GM19397 (cell line): ENCODE data around the gene ARHGAP10.
A peak's percentile ranks its signal among the peaks of the same experiment; 100 is the strongest.
"Not testable (repeated sequence)": the region's sequence is repeated elsewhere in the genome, so short reads cannot be mapped to it uniquely, and the experiment has no call there.

ENCODE experiments used
- ATAC-seq: cut with Tn5 transposase; IDR thresholded peaks from one replicate; pipeline ENCODE4 v1.9.1; 2021; ENCODE audit warnings: mild to moderate bottlenecking, moderate library complexity; ENCODE audit not compliant: unreplicated experiment

The ARHGAP10 gene

GRCh38 chr4:147791341-147791740 lies 59.5 kb downstream of the ARHGAP10 start:
- ATAC-seq = no peak

GRCh38 chr4:147791865-147792264 lies 60.0 kb downstream of the ARHGAP10 start:
- ATAC-seq = no peak

DNA sequence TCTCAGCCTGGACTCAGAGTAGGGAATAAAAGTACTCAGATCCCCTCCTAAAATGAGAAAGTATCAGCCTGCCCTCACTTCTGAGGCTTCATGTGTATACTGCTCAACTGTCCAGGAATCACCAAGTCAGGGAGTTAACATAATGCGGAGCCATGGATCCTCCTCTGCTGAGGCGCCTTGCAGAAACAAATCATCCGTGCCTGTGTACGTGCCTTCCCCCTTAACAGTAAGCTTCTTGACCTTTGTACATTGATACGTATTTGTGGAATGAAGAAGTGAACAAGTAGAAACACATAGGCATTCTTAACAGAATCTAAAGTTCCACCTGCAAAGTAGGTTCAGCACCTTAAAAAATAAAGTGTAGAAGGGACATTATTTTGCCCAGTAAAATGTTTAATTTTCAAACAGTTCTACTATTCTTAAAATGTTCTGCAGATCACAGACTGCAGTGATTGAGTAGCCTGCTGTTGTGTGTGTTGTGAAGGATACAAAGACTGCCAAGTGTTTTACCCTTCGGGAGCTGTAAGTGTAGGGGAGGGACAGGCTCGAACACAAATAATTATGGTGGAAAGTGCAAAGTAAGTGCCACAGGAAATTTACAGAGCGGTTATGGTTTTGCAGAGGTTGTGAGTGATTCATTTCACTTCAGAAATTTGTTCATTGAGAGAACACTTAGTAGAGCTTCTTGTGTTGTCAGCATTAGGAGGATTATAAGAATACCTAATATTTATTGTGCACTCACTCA lies 61.9 kb downstream of the ARHGAP10 start:
- ATAC-seq = no peak

- no peak for ATAC-seq
Measured at GRCh38 chr4:147794314-147794680, 62.4 kb downstream of the ARHGAP10 start.

GRCh38 chr4:147794787-147795413 lies 63.0 kb downstream of the ARHGAP10 start:
- ATAC-seq = peak; percentile 80

GRCh38 chr4:147799057-147799456 lies 67.2 kb downstream of the ARHGAP10 start:
- not testable (repeated sequence) for ATAC-seq

DNA sequence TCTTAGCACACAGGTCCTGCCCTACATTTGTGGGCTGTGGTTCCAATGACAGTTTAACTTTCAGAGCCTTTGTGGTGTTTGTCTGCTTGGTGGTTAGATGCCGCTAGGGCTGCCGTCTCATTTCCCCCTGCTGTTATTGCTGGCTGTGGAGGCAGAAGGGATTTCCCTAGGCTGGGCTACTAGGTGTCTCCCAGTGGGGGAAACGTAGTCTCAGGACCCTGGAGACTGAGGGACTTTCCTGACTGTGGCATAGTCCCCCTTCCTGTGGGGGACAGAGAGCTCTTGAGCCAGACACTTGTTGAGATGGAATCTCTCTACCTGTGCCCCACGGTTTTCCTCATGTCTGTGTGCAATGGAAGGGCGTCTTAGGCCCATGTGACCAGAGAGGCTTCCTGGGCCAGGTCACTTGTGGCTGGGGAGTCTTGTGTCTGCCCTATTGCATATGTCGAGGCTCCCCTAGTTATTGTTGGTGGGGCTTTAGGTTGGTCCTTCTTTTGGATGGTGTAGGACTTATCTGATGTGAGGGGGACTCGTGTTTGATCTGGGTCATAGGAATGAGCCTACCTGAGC lies 68.2 kb downstream of the ARHGAP10 start:
- peak; percentile 96 for ATAC-seq

DNA sequence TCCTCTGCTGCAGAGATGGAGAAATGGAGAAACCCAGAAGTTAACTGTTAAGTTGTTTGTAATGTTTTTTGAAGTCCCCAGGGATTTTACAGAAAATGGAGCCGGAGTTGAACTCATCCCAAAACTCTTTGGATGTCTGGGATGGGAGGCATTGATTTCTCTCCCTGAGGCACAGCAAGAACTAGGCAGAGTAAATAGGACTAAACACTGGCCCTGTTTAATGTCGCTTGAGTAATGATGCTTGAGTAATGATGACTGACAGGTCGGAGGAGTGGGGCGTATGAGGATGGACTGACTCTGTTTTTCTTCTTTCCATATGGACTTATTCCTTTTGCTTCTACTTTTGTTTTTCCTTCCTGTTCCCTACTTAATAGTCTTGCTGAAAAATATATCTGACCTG lies 69.9 kb downstream of the ARHGAP10 start:
- ATAC-seq = no peak

GRCh38 chr4:147802346-147802745 lies 70.5 kb downstream of the ARHGAP10 start:
- ATAC-seq = no peak

- ATAC-seq = no peak
Measured at GRCh38 chr4:147805946-147806345, 74.1 kb downstream of the ARHGAP10 start.

DNA sequence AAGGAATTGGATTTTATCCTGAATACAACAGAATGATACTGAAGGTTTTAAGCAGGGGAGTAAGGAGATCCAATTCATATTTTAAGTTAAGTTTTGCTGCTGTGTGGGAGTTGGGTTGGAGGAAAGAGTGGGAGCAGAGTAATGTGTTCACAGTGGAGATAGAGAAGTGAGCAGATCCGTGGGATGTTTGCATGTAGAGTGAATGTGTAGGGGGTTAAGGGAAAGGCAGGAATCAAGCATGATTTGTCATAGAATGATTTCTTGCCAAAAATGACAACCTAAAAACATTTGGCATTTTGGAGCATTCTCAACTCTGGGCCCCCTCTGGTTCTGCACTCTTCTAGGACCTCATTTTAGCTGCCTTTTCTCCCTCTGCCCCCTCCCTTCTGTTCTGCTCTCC lies 76.6 kb downstream of the ARHGAP10 start:
- ATAC-seq = no peak

DNA sequence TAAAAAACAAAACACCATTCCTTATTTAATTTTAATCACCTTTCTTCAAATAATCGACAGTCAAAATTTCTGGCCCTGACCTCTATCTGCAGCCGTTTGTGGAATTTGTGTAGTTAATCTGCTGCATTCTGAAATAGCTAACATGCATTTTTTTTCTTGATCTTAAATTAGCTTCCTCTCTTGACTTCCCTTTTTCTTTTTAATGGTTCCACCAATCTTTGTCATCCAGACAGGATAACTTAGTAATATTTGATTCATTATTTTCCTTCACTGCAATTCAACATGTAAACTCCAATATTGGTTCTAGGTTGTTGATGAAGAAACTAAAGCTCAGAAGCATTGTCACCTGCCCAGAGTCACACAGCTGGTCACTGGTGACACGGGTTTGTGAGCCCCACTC lies 77.3 kb downstream of the ARHGAP10 start:
- no peak for ATAC-seq

- ATAC-seq = no peak
Measured at GRCh38 chr4:147811878-147812277, 80.0 kb downstream of the ARHGAP10 start.

- no peak for ATAC-seq
Measured at GRCh38 chr4:147813109-147813773, 81.4 kb downstream of the ARHGAP10 start.

DNA sequence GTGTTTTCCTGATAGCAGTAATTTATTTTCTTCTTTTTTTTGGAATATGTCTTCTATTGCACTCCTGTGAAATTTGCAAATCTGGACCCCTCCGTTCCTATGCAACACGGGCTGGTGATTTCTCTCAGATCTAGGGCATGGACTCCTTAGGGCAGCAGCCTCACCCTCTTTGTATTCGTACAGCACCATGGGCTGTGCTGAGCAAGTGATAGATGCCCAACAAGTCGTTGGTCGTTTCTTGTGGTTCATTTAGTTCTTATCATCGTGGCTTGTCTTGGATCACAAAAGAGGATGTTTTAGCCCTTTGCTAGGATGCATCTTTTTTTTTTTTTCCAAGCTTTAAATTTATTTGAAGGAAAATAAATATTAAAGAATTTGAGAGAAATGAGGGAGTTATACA lies 82.1 kb downstream of the ARHGAP10 start:
- ATAC-seq = no peak

DNA sequence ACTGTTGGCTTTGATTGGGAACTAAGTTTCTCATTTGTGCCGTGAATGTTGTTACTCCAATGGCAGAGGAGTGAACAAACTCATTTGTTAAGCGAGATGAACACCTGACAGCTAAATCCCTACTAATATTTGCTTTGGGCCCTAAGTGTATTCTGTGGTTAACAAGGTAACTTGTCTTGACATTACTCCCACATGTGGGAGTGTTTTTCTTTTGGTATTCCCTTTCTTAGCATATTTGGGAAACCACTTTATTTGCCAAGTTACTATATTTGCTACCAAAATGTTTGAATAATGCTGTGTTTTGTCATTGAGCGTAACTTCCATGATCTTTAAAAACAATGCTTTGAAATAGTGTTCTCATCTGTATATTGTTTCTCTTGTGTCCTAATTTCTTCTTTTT lies 82.5 kb downstream of the ARHGAP10 start:
- ATAC-seq = no peak

DNA sequence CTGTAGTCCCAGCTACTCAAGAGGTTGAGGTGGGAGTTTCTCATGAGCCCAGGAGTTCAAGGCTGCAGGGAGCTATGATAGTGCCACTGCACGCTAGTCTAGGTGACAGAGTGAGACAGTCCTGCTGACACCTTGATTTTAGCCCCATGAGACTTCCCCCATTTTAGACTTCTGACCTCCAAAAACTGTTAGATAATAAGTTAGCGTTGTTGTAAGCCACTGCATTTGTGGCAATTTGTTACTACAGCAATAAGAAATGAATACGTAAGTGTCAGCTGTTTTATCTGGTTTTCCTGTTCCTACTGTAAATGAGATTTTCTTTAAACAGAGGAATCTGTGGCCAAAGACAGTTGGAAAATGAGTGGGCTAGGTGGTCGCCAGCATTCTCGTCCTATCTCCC lies 83.9 kb downstream of the ARHGAP10 start:
- ATAC-seq = no peak

DNA sequence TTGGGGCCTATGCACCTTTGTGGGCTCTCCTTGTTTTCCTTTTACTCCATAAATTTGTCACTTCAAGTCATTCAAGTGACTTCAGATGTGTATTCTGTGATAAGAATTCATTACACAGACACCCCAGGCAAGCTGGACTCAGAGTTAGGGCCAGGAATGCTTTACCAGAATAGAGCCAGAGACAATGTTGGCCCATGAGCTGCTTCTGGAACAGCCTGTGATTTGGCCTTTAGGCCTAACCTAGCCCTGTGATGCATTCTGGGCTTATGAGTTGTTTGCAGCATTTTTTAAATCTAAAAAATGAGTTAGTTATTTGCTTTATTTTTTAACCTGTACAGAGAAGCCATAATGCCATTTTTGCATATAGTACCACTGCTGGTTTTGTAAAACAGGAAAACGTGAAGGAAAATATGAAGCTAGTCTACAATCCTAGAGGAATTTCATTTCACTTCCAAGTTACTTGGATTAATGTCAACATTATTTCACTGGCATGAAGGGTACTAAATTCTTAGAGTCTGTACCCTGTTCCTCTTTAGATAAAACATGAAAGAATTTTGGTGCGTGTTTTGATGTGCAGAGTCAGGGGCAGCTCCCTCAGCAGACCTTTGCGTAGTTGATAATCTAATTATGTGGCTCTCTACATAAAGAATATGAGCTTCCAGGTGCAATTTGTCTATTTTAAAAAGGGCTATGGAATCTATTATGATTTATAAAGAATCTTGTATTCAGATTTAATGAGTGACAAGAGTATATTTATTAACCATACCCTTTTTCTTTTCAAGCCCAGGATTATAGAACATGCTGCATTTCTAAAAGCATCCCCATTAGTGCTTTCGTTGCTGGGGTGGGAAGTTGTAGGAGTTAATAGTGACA lies 84.7 kb downstream of the ARHGAP10 start:
- no peak for ATAC-seq

- no peak for ATAC-seq
Measured at GRCh38 chr4:147820975-147821374, 89.1 kb downstream of the ARHGAP10 start.

DNA sequence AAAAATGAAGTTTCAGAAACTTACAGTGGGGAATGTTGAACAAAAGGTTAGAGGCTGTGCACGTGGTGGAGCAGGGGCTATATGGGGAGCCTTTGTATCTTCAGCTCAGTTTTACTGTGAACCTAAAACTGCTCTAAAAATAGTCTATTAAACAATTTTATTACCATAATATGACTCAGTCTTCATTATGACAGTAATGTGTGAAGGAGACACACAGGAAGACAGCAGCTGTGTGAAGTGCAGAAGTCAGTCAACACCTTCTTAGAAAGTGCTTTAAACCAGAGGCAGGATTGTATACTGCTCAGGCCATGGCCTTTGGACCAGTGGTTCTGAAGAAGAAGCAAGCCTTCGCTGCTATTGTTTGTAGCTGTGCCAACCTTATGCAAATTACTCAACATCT lies 89.7 kb downstream of the ARHGAP10 start:
- ATAC-seq = peak; percentile 41

- ATAC-seq = no peak
Measured at GRCh38 chr4:147822128-147822527, 90.2 kb downstream of the ARHGAP10 start.
